Ovary (tissue), 9 donors: ENCODE data around the gene GRID1. TPM values are rescaled to one million over a fixed set of nuclear protein-coding genes. Genes with fewer than 3 reads are reported as not detected.

Source experiments
- DNase-seq, 5 donors: peaks; one replicate each; pipeline ENCODE4 v3.0.0-alpha.2; 2019 to 2020
- H3K27ac ChIP-seq, 2 donors: fragments of 200-600 bp; one replicate each; pipeline versions ENCODE4 v1.5.1 to v1.8.0; 2019 to 2022
- H3K27me3 ChIP-seq: fragments of 200-600 bp; one replicate; pipeline ENCODE4 v1.8.0; 2022
- H3K36me3 ChIP-seq: fragments of 200-600 bp; sonication (generic); one replicate; pipeline ENCODE4 v1.5.1; 2019
- H3K4me1 ChIP-seq: one replicate; pipeline ENCODE4 v1.8.1; 2013; ENCODE audit warnings: mild to moderate bottlenecking, moderate library complexity; ENCODE audit not compliant: insufficient read depth
- H3K4me3 ChIP-seq: fragments of 200-600 bp; sonication (generic); one replicate; pipeline ENCODE4 v1.5.1; 2017
- H3K9me3 ChIP-seq, 2 donors: fragments of 200-600 bp in 1 of 2; sonication (generic) in 1 of 2; one replicate each; pipeline versions ENCODE4 v1.5.1 to v1.8.1; 2013 to 2019; ENCODE audit warnings: mild to moderate bottlenecking in 1 of 2, moderate library complexity in 1 of 2
- CTCF ChIP-seq, 3 donors: fragments of 450-650 bp in 2 of 3; fragments of 200-600 bp in 1 of 3; IDR thresholded peaks; one replicate each; pipeline versions ENCODE4 v1.5.1 to v1.8.0; 2016 to 2022; ENCODE audit warnings: antibody characterized with exemption in 3 of 3, mild to moderate bottlenecking in 1 of 3
- EP300 ChIP-seq: sonication (generic); formaldehyde crosslinking; IDR thresholded peaks from one replicate; pipeline ENCODE4 v1.6.1; 2017; ENCODE audit warnings: antibody characterized with exemption
- POLR2A ChIP-seq: fragments of 450-650 bp; IDR thresholded peaks from one replicate; pipeline ENCODE4 v1.6.1; 2017; ENCODE audit warnings: antibody characterized with exemption, mild to moderate bottlenecking, moderate library complexity
- WGBS, 3 donors: extraction: QIAGEN DNeasy Blood & Tissue Kit in 1 of 3; methylation state at CpG; one replicate each; pipeline versions ENCODE4 v1.1.5 to v1.1.7; 2013 to 2017; 5-methylcytosine and 5-hydroxymethylcytosine counted together
- intact Hi-C, 4 donors: fragments of 100-400 bp; cut with DNase I; formaldehyde crosslinking; loops; one replicate each; pipeline versions ENCODE4 v1.11.0 to v1.15.1; 2022 to 2023
- polyA plus RNA-seq, 2 donors: library from polyadenylated mRNA; stranded (reverse); fragments of 200-250 nt in 1 of 2; fragments of 350-450 nt in 1 of 2; fragmentation: Illumina TruSeq in 1 of 2; extraction: RNeasy Lipid Tissue Mini Kit (QIAGEN cat#74804) in 1 of 2; gene quantifications; one replicate each; pipeline ENCODE4 v1.2.3, GENCODE V29; 2013 to 2014
- total RNA-seq, 7 donors: library from RNA; depleted of rRNA in 2 of 7; stranded (reverse); fragments of >200 nt in 2 of 7; fragmentation: NEBNext Ultra II Directional in 3 of 7; extraction: Animal tissue kit (Norgen Biotek cat#: 25700) in 3 of 7; gene quantifications; one replicate each; pipeline versions ENCODE4 v1.1.0 to v1.2.4, GENCODE V29; 2016 to 2023
- donor health status: DM: no; HTN: no; CAD: no; lungs with moderate emphysema.
- donor health status: DM: no; HTN: no; CAD: no.
- donor health status: Bipolar disorder and iron deficiency.
- donor health status: DM: yes; HTN: yes; CAD: no.
- donor health status: DM: no; HTN: no; CAD: no.
- donor health status: DM: yes; HTN: yes; CAD: no.

Gene GRID1
- total and polyA plus RNA-seq, 9 donors = 0.57 to 6.2 (median 1.8) TPM

- no peaks in the 10 kb centered on the region for H3K27me3 ChIP-seq
- intact Hi-C loops = no loop called here
- H3K36me3 ChIP-seq = no peaks in the 10 kb centered on the region
- no peaks in the 10 kb centered on the region for H3K9me3 ChIP-seq
- TF ChIP-seq EP300 (no peak), POLR2A (no peak), CTCF (IDR thresholded peaks at IDR 0.05) (no peak)
- WGBS, 3 donors = 83 to 88% (median 86%) methylated on average over 2 of the region's 2 CpGs
- no peak for DNase-seq
- no peak overlapping the region for H3K4me3 ChIP-seq
- H3K4me1 ChIP-seq = no peaks in the 10 kb centered on the region
- no peak overlapping the region for H3K27ac ChIP-seq
Observed at GRCh38 chr10:85614566-85614965, 752.0 kb downstream of the GRID1 start.

GRCh38 chr10:85613391-85613790 is 753.2 kb downstream of the GRID1 start:
- no peak for DNase-seq
- Histone ChIP-seq H3K4me3 (no peak overlapping the region), H3K27me3 (no peaks in the 10 kb centered on the region), H3K9me3 (no peaks in the 10 kb centered on the region), H3K27ac (no peak overlapping the region), H3K4me1 (no peaks in the 10 kb centered on the region), H3K36me3 (no peaks in the 10 kb centered on the region)
- WGBS, 3 donors = 87 to 97% (median 96%) methylated on average over 8 to 10 of the region's 10 CpGs
- intact Hi-C loops = no loop called here
- TF ChIP-seq CTCF (IDR thresholded peaks at IDR 0.05) (no peak), EP300 (no peak), POLR2A (no peak)

GRCh38 chr10:85612833-85613232 is 753.8 kb downstream of the GRID1 start:
- no peak for TF ChIP-seq EP300
- no peak for TF ChIP-seq CTCF (IDR thresholded peaks at IDR 0.05)
- no peak for TF ChIP-seq POLR2A
- Histone ChIP-seq H3K9me3 (no peaks in the 10 kb centered on the region), H3K27ac (no peak overlapping the region), H3K27me3 (no peaks in the 10 kb centered on the region), H3K4me1 (no peaks in the 10 kb centered on the region), H3K4me3 (no peak overlapping the region), H3K36me3 (no peaks in the 10 kb centered on the region)
- WGBS, 3 donors = 79 to 85% (median 80%) methylated on average over 6 of the region's 6 CpGs
- intact Hi-C loops = no loop called here
- no peak for DNase-seq

- Histone ChIP-seq H3K4me1 (no peaks in the 10 kb centered on the region), H3K36me3 (no peaks in the 10 kb centered on the region), H3K27ac (no peak overlapping the region), H3K27me3 (no peaks in the 10 kb centered on the region), H3K4me3 (no peak overlapping the region), H3K9me3 (no peaks in the 10 kb centered on the region)
- intact Hi-C loops = no loop called here
- TF ChIP-seq POLR2A = no peak
- no peak for TF ChIP-seq CTCF (IDR thresholded peaks at IDR 0.05)
- TF ChIP-seq EP300 = no peak
- no peak for DNase-seq
- WGBS, 3 donors = 62 to 79% (median 62%) methylated on average over 3 of the region's 3 CpGs
Observed at GRCh38 chr10:85612378-85612775, 754.2 kb downstream of the GRID1 start.
